ENCODE results near the gene PLAC1.
A peak's percentile ranks its signal among the peaks of the same experiment; 100 is the strongest.

PLAC1 gene

GRCh38 chrX:134537179-134537955 is 120.9 kb downstream of the PLAC1 start:
- DNase-seq, result no peak

- DNase-seq, result no peak
Measured at GRCh38 chrX:134533952-134534351, 124.3 kb downstream of the PLAC1 start.

- DNase-seq, result no peak
Measured at GRCh38 chrX:134533352-134533751, 124.9 kb downstream of the PLAC1 start.

GRCh38 chrX:134530845-134531244 is 127.4 kb downstream of the PLAC1 start:
- no peak for DNase-seq

- DNase-seq, result no peak
Measured at GRCh38 chrX:134529481-134529880, 128.8 kb downstream of the PLAC1 start.

GRCh38 chrX:134528960-134529359 is 129.3 kb downstream of the PLAC1 start:
- DNase-seq, result no peak

- DNase-seq, result no peak
Measured at GRCh38 chrX:134526399-134526798, 131.9 kb downstream of the PLAC1 start.

- no peak for DNase-seq
Measured at GRCh38 chrX:134525086-134525792, 133.0 kb downstream of the PLAC1 start.

- no peak for DNase-seq
Measured at GRCh38 chrX:134524181-134524580, 134.1 kb downstream of the PLAC1 start.

- DNase-seq, result peak; percentile 2
Measured at GRCh38 chrX:134520860-134521390, 137.3 kb downstream of the PLAC1 start.

Data from SHP77 treated with DMSO at 0.1 percent for 48 hours (cell line).